MM.1S (cell line): Measurements from ENCODE around the gene NABP2.

ENCODE experiments used
- EZH2 ChIP-seq: fragments of 300-600 bp; sonication (generic); optimal IDR thresholded peaks from 2 replicates; pipeline ENCODE3; 2017; ENCODE audit warnings: low read depth, mild to moderate bottlenecking, antibody characterized with exemption, low read length, mixed read lengths
- TF ChIP-seq, protein P1 (sequence below): fragments of 300-600 bp; sonication (generic); IDR thresholded peaks from 2 replicates; pipeline ENCODE4 v1.5.1; 2016; ENCODE audit warnings: antibody characterized with exemption, low read length, mixed read lengths

DNA sequence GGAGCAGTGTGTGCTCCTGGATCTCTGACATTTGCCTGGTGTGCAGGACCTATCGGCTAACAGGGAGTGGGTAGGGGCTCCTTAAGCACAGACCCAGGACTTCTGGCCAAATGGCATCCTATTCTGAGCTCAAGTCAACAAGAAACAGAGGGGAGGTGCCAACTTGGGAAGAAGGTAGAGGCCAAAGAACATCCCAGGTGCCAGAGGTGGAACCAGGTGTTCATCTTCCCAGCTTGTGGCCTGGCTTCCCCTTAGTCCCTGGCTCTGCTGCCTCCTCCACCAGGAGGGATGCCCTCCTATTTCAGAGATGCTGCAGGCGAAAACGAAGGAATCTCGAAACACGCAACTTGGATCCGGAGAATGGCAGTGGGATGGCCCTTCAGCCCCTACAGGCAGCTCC lies 11.9 kb downstream of the NABP2 start:
- TF ChIP-seq, protein P1, sequence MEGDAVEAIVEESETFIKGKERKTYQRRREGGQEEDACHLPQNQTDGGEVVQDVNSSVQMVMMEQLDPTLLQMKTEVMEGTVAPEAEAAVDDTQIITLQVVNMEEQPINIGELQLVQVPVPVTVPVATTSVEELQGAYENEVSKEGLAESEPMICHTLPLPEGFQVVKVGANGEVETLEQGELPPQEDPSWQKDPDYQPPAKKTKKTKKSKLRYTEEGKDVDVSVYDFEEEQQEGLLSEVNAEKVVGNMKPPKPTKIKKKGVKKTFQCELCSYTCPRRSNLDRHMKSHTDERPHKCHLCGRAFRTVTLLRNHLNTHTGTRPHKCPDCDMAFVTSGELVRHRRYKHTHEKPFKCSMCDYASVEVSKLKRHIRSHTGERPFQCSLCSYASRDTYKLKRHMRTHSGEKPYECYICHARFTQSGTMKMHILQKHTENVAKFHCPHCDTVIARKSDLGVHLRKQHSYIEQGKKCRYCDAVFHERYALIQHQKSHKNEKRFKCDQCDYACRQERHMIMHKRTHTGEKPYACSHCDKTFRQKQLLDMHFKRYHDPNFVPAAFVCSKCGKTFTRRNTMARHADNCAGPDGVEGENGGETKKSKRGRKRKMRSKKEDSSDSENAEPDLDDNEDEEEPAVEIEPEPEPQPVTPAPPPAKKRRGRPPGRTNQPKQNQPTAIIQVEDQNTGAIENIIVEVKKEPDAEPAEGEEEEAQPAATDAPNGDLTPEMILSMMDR, result no peak
- TF ChIP-seq EZH2, result no peak
